Stimulated activated CD8-positive, alpha-beta memory T cell treated with anti-CD3 and anti-CD28 coated beads, Interleukin-12 subunit alpha, Interleukin-12 subunit beta, amount 100 ng/mL, for 24 hours (primary cell): ENCODE results near the gene GNB1.

Experiments
- DNase-seq: peaks from one replicate; pipeline ENCODE4 v3.0.0-alpha.2; 2020; ENCODE audit errors: extremely low read depth

Gene GNB1

DNA sequence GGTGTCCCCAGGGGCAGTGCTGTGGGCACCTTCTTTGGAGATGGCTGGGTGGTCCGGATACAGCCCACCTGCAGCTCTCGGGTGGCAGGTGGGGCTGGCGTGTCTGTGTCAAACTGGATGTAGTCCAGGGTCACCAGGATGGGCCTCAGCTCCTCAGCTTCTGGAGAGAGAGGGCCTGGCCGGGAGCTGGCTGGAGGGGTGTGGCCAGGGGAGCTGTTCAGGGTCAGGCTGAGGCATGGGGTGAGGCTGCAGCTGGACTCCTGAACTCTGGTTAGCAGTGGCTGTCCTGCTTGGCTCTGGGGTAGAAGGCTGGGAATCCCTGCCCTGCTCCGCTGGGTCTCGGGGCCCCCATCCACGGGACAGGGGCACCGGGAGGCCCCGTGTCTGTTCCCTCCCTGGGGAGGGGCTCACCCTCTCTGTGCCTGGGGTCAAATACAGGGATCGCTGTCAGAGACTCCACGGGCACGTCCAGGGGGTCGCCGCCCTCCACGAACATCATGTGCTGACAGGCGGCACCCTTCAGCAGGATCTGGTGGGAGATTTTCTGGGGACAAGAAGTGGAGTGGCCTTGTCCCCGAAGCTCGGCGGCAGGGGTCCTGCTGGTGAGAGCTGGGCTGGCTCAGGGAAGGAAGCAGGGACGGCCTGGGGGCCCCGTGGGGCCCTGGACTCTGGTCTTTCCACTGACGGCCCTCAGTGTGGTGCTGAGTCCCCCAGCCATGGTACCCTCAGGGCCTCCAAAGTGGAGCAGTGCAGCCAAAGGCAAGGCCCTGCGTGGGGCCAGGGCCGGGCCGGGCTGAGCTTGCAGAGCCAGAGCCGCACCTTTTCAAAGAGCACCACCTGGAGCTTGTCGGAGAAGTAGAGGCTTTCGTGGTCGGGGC lies 32.3 kb upstream of the GNB1 start:
- no peak for DNase-seq

DNA sequence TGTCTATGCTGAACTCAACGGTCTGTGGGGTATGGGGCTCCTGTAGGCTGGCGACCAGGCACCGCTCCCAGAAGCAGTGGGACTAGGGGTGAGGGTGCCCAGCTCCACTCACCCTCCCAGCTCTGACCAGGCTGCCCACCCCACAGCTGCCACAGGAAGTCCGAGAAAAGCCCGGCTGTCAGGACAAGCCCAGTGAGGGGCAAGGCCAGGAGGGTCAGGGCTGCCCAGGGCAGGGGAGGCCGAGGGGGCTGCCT lies 31.7 kb upstream of the GNB1 start:
- no peak for DNase-seq

DNA sequence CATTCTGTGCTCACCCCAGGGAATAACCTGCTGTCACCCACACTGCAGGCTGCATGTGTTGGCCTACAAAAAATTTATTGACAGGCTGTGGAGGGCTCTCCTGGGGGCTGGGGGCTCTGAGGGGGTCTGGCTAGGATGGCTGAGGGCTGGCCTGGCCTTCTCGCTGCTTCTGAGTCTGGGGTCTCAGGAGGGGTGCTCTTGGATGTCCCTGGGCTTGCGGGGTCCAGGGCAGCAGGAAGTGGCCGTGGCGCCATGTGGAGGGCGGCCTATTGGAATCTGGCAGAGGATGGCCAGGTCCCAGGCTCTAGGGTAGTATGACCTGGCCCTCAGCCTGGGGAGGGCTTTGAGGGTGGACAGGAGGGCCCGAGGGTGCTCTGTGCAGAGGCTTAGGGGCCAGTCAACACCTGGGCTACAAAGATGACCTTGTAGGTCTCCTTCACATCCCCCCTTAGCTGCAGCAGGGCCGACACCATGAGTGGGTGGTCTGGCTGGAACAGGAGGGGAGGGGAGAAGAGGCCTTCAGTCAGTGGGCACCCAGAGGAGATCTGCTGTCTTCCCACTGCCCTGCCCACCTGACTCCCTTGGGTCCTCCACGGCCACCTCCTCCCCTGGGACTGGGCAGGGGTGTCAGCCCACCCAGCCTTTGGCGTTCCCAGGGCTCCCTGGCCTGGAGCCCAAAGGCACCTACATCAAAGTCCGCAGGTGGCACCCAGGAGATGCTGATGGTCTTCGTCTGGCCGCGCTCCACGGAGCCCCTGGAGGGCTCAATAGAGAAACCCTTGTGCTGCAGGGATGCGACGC lies 31.2 kb upstream of the GNB1 start:
- no peak for DNase-seq

DNA sequence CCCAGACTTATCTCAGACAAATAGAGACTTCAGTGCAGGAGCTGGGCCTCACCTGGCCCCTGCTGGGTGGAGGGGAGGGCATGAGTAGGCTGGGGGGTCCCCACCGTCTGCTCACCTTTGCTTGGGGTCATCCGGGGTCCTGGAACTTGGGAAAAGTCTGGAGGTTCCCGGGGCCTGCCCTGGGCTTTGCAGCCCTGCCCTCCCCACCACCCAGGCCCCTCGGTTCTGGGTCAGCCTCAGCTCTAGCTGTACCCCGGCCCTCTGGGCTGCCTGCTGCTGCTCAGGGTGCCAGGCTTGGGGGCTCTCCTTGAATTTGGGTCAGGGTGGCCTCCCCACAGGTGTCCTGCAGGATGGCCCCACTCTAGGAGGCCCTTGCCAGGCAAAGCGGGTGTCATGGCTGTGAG lies 30.6 kb upstream of the GNB1 start:
- DNase-seq = no peak

DNA sequence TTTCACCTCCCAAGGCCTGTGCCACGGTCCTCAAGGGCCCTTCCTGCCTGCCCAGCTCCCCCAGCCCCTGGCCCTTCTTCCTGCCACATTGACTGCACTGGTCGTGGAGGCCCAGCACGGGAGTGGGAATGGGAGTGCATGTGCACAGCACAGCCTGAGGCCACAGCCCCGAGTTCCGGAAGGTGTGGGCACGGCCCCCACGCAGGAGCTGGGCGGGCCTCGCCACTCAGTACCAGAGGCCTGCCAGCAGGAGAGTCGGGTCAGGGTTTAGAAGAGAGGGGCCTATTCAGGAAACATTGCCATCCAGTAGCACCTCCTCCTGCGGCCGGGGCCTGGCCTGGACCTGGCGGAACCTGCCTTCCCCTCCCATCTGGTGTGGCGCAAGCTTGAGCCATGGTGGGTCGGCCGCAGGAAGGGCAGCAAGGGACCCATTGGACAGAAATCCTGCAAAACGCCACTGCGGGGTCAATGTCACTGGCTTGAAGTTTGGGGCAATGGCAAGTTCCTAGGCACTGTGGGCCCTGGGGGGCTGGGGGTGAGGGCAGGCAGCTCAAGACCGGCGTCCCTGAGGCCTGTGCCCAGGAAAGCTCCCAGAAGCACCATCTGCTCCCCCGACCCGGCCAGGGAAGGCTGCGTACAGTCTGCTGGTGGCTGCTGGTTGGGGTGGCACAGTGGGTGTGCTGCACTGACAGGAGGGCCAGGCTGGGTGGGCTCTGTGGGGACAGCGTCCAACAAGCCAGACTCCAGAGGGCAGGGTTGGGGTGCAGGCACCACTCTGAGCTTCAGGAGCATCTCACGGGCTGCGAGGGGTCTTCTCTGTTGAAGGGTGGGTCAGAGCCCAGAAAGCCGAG lies 29.9 kb upstream of the GNB1 start:
- DNase-seq = no peak

DNA sequence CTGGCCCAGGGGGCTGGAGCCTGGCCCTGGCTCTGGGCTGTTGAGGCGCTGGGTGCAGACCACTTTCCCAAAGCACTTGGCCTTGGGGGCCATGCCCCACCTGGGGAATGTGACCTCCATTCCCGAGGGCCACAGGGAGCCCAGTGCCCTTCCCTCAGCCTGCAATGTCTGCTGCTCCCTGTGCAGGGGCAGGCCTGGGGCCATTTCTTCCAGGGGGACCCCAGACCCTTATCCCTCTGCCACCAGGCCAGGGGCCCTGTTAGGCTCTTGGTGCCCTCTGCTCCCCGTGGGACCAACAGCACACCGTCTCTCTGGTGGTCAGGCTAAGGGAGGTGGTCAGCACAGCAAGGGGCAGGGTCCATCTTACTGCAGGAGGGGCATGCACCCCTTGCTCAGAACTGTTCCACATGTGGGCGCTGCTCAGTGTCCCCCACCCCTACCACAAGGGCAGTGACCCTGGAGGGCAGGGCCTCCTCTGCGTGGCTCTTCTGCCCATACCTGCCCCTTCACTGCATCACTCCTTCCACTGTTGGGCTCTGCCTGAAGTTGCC lies 29.2 kb upstream of the GNB1 start:
- no peak for DNase-seq

DNA sequence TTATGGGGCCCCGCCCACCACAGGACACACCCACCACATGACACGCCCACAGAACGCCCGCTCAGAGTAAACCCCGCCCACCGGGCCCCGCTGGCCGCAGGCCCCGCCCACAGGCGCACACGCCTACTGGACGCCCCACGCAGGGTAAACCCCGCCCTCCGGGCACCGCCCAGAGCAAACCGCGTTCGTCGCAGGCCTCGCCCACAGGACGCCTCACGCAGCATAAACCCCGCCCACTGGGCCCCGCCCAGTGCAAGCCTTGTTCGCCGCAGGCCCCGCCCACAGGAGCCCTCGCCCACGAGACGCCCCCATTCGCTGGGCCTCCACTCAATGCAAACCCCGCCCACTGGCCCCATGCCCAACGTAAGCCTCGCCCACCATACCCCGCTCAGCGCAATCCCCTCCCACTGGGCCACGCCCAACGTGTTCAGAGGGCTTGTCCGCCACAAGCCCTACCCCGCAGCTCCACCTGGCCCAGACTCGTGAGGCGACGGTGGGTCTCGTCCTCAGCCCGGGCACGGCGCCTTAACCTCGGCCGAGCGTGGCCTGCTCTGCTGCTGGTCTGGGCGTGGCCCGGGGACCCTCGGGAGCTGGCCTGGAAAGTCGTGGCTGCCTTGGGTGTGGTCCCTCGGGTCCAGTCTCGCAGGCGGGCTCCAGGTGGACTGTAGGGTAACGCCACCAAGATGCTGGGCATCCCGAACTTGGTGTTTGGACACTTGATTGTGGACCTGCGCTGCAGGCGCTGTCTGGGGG lies 28.6 kb upstream of the GNB1 start:
- peak; percentile 98 for DNase-seq

DNA sequence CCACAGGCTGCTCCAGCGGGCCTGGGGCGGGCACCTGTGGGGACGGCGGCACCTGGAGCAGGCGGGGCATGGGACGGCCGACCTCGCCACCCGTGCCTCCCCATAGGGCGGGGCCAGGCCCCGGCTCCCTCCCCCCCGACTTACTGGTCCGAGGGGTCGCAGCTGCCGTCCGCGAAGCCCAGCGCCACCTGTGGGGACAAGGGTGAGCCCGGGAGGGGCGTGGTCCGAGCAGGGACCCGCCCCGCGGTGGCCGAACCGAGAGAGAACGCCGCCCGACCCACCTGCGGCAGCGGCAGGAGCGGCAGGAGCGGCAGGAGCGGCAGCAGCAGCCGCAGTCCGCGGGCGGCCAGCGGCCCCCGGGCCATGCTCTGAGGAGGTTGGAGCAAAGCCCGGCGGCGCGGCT lies 28.0 kb upstream of the GNB1 start, which contains the start of gene TMEM52:
TSS of gene TMEM52 (minus strand) at position 379 of the 403 bp plus-strand sequence. CDS start at position 365, 14 bp downstream.
- DNase-seq = no peak

DNA sequence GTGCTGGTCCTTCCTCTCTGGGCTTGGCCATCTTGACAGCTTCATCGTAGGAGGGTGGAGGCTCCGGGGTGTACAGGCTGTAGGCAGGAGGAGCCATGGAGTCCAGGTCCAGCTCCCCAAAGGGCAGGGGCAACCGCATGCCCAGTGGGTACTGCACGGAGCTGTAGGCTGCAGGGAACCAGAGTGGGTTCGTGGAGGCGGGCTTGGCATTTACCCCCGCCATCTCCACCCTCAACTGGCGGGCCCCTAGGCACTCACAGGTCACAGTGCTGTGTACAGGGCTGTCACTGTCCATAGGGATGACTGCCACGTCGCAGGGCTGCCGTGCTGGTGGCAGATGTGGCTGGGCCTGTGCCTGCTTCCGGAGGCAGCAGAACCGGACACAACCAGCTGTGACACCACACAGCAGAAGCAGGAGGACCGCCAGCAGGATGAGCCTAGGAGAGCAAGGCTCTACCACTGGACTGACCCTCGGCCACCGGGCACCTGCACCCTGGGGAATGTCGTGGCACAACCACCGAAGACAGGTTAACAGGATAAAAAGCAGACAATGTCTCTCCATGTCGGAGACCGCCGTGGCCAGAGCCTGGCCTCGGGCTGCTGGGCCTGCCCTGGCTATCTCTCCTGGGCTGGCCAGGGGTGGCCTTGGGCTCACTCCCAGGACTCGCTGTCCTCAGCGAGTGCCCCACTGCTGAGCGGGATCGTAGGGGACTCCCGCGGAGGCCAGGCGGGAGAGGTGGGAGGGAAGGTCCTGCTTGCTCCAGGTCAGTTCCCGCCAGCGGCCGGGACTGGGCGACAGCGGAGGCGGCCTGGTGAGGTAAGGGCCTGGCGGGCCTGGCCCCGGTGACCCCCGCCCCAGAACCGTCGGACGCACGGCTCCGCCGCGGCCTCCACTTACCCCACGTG lies 27.4 kb upstream of the GNB1 start:
- no peak for DNase-seq

DNA sequence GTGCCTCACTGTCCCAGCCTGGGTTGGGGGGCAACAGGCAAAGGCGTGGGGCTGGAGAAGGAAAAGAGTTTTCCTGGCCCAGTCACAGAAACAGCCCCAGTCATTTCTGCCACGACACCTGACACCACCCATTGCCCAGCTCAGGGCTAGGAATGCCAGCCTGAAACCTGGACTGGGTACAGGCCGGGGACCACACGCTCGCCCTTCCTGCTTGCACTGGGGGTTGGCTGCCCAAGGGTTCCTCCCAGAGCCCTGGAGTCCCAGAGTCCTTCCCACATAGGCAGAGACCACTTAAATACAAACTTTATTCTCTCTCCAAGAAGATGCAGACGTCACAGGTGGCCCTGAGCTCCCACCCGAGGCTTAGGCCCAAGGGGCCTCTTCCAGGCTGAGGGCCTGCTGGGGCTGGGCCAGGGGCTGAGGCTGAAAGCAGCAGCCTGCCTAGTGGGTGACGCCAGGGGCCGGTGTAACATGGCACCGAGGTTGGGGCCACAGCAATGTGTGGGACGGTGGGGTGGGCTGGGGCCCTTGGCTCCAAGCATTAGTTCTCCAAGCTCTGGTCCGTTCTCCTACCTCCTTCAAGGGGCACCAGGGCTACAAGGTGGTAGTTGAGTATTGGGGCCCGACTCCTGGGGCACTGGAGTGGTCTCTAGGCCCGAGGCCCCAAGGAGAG lies 26.6 kb upstream of the GNB1 start:
- no peak for DNase-seq

DNA sequence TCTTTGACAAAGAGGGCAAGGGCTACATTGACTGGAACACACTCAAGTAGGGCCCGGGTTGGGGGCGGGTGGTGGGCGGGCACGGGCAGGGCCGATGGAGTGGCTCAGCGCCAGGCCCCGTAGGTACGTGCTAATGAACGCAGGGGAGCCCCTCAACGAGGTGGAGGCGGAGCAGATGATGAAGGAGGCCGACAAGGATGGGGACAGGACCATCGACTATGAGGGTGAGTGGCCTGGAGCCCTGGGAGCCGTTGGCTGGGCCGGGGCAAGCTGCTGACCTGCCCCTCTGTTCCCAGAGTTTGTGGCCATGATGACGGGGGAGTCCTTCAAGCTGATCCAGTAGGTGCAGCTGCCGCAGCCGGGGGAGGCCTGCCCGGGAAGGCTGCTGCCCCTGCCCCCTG lies 26.0 kb upstream of the GNB1 start:
- no peak for DNase-seq

DNA sequence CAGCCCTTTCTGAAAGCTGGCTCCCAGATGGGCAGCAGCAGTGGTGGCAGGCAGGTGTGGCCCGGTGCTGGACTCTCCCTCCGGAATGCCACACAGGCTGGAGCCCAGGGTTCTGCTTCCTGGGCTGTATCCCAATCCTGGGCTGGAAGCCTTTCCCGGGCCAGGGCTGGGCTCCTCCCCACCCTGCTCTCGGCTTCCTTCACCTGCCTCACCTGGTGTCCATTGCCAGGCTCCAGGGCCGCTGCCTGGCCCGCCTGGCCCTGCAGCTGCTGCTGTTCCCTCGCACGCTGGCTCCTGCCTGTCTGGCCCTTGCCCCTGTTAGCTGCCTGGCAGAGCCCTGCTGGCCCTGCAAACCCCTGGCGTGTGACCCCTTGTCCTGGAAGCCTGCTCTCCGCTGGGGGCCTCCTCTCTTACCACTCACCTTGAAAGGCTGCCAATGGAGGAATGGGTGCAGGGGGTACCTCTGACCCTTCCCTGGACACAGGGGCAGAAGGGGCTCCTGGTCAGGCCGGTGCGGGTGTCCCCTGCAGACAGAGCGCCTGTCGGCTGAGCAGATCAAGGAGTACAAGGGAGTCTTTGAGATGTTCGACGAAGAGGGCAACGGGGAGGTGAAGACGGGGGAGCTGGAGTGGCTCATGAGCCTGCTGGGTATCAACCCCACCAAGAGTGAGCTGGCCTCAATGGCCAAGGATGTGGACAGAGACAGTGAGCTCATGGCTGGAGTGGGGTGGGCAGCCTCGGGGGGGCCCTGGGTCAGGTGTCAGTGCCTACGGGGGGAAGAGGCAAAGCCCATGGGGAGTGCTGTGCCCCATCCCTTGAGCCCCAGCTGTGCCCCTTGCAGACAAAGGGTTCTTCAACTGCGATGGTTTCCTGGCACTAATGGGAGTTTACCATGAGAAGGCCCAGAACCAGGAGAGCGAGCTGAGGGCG lies 25.3 kb upstream of the GNB1 start:
- DNase-seq = no peak

DNA sequence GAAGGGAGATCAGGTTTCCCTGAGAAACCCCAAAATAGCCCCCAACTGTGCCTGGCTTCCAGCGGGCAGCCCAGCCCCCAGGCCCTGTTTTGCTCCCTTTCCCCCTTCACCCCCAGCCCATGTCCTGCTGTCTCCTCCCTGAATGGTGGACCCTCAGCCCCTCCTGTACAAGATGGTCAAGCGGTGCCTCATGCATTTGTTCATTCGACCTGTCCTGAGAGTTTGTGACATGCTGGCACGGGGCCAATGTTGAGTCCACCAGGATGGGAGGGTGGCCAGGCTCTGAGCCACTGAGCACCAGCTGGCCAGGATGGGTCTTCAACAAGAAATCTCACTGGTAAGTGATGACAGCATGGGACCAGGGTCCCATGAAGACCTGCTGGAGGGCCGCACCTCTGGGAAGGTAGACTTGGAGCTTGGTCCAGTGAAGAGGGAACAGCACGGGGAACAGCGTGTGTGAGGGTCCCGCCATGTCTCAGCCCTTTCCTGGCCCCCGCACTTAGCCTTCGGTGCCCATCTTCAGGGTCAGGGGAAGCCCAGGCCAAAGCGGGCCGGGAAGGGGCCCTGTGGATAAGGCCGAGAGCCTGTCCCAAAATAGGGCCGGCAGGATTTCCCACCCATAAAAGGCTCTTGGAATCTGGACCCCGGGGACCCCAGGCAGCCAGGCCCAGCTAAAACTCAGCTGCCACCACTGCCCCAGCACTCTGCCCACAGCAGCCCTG lies 24.2 kb upstream of the GNB1 start, which contains the start of gene CALML6:
TSS of gene CALML6 (plus strand) at position 290 of the 722 bp plus-strand sequence. CDS start at position 311, 21 bp downstream.
- no peak for DNase-seq

DNA sequence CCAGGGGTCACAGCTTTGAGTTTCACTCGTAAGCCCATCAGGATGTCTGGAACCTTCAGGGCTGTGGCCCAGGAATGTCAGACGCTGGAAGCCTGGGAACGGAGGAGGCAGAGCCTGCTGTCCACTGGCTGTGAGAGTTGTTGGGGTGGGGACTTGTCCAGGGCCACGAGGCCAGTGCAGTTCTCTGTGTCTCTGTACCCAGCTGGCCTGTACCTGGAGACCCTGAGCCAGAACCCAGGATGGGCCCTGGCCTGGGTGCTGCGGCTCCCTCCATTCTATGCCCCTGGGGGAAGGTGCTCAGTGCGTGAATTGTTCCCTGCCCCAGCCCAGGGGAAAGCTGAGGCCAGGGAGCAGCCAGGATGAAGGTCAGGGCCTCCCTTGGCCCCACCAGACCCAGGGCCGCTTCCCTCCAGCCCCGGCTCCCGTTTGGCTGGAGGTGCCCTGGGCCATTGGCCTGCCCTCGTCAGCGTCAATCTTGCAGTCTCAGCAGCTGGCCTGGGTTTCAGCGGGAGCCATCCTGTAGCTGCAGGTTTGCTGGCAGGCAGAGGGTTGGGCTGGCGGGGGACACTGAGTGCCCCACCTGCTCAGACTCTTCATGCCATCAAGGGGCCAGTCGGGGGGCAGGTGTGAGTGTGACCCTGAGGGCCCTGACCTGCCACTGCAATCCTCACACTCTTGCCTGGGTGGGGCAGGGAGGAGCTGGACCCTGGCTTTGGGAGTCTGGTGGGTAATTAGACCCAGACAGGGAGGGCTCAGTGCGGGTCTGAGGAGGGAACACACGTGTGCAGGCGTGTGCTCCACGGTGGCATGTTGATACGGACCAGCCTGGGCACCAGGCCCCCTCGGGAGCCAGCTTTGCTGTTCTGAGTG lies 23.4 kb upstream of the GNB1 start:
- no peak for DNase-seq

DNA sequence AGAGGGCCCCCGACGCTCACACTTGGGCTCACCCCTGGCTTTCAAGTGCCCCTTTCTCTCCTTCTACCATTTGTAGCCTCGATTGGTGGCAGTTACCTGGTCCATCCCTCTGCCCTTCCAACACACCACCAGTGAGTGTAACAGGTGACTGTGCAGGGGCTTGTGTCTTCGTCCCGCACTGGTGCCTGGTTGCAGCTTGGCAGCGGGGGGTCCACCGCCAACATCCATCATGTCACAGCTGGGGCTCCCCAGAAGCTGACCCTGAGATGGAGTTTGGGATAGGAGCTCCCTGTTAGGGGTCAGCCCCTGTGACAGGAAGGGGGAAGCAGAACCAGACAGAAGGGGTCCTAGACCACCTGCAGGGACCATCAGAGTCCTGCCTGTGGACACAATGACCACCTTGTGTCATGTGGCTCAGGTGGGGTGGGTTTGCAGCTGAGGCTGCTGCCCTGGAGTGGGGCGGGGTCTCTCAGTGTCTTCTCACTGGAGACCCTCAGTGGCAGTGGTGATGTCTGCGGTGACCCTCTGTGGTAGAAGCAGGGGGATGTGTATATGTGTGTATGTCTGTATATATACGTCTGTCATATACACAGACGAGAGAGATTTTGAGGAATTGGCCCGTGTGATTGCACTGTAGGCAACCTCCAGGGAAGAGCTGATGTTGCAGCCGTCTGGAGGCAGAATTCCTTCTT lies 20.6 kb upstream of the GNB1 start:
- no peak for DNase-seq
